ENCODE results near the gene C17orf67. TPM values are rescaled to one million over a fixed set of nuclear protein-coding genes. Genes with fewer than 3 reads are reported as not detected.
A peak's percentile ranks its signal among the peaks of the same experiment; 100 is the strongest.

C17orf67 gene
- polyA plus RNA-seq, 2 of the 4 experiments (the other 2 are of a cell fraction): 1.8 to 2.6 TPM

- peaks cover 25% of the 10 kb centered on the region for H3K4me1 ChIP-seq
- H3K27ac ChIP-seq: no peak overlapping the region
- H3K4me2 ChIP-seq: peak overlapping the region; percentile 85
- CTCF ChIA-PET: interaction anchor here (1.5 to 9.5 kb wide), 2 partner anchors 7 to 11 kb away, joined by 4 to 65 read pairs; no protein-coding TSS in a partner anchor
- no peak overlapping the region for H3K4me3 ChIP-seq
- H3K9me3 ChIP-seq: no peaks in the 10 kb centered on the region
- 95% methylated on average over 16 of the region's 16 CpGs for WGBS (ENCODE audit: missing lambda C conversion rate)
- POLR2A ChIA-PET: interaction anchor here (4.5 kb wide), 1 partner anchor 82 kb away, joined by 33 read pairs; the partner anchor contains the start of gene TRIM25
- DNase-seq (ENCODE audit: low read depth in 1 of 2, low spot score in 1 of 2): no peak
- no peak for ATAC-seq
- TF ChIP-seq FOSB (CRISPR knock-in tag; IDR thresholded peaks at IDR 0.05) (no peak), HES2 (IDR thresholded peaks at IDR 0.05) (no peak), MAFK (IDR thresholded peaks at IDR 0.05; ENCODE audit: partially characterized antibody) (peak; percentile 86), CEBPB (IDR thresholded peaks at IDR 0.05) (no peak), JUN (IDR thresholded peaks at IDR 0.05) (no peak), EHF (CRISPR knock-in tag; IDR thresholded peaks at IDR 0.05) (no peak), ELK1 (IDR thresholded peaks at IDR 0.05; ENCODE audit: low read depth, low read length) (no peak)
- FAIRE-seq: no peak
Measured at GRCh38 chr17:56831369-56832095, 2.2 kb downstream of the C17orf67 start.

GRCh38 chr17:56830726-56831368 is 2.9 kb downstream of the C17orf67 start:
- no peak for FAIRE-seq
- ChIA-PET POLR2A (no interaction called here), CTCF (interaction anchor here (9.5 to 17.5 kb wide), 2 partner anchors 10 to 116 kb away, joined by 65 to 283 read pairs; no protein-coding TSS in a partner anchor)
- Histone ChIP-seq H3K4me3 (no peak overlapping the region), H3K4me1 (peaks cover 25% of the 10 kb centered on the region), H3K27ac (no peak overlapping the region), H3K9me3 (no peaks in the 10 kb centered on the region), H3K4me2 (no peak overlapping the region)
- 87% methylated on average over 7 of the region's 7 CpGs for WGBS (ENCODE audit: missing lambda C conversion rate)
- TF ChIP-seq CHD2 (IDR thresholded peaks at IDR 0.05; ENCODE audit: low read length, partially characterized antibody) (no peak), JUNB (IDR thresholded peaks at IDR 0.05) (no peak), GATA3 (IDR thresholded peaks at IDR 0.05; ENCODE audit: borderline replicate concordance) (no peak), HMGXB4 (CRISPR knock-in tag; IDR thresholded peaks at IDR 0.05; ENCODE audit: borderline replicate concordance) (no peak), USF2 (IDR thresholded peaks at IDR 0.05) (no peak), SREBF2 (IDR thresholded peaks at IDR 0.05) (no peak), FOSL2 (IDR thresholded peaks at IDR 0.05) (no peak), FOSL2 (CRISPR knock-in tag; IDR thresholded peaks at IDR 0.05) (no peak), EHF (CRISPR knock-in tag; IDR thresholded peaks at IDR 0.05) (no peak), FOXS1 (CRISPR knock-in tag; IDR thresholded peaks at IDR 0.05) (no peak), FOSB (CRISPR knock-in tag; IDR thresholded peaks at IDR 0.05) (no peak), MAFK (IDR thresholded peaks at IDR 0.05; ENCODE audit: partially characterized antibody) (no peak), ELK1 (IDR thresholded peaks at IDR 0.05; ENCODE audit: low read depth, low read length) (no peak), POLR2A (IDR thresholded peaks at IDR 0.05; ENCODE audit: low read length) (no peak), PBX3 (IDR thresholded peaks at IDR 0.05) (no peak)
- no peak for DNase-seq (ENCODE audit: low read depth in 1 of 2, low spot score in 1 of 2)
- no peak for ATAC-seq

Data from A549 (cell line).